GM18526 (cell line): Measurements from ENCODE around the gene FAM53B.

Source experiments
- POLR2A ChIP-seq: IDR thresholded peaks from 3 replicates; pipeline ENCODE4 v1.6.1; 2011; ENCODE audit not compliant: insufficient read length; ENCODE audit errors: extremely low read depth

FAM53B gene

DNA sequence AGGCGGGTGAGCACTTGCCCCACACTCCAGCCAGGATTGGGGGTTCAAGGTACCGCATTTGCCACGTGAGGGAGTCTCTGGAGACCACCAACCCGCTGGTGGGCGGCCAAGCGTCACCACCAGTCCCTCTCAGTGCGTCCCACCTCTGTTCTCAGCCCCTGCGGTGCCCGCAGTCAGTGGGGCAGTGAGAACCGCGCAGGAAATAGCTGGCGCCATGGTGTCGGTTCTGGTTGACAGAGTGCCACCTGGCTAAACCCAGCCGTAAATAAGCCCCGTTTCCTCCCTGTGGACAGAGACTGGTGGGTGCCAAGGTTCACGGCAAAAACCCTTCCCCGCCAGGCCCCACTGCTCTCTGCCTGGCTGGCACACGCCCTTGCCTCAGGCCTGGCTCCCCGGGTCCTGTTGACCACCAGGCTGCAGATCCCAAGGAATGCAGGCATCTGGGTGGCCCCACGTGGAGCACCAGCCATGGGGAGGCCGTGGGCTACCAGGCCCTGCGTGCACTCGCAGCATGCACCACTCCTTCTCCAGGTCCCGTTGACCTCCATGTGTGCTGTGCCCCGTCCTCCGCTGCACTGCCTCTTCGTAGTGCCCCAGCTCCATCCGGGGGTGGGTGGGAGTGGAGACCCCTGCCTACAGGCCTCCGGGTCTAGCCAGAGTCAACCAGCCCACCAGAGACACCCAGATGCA, 142.6 kb downstream of the FAM53B start:
- TF ChIP-seq POLR2A: no peak

DNA sequence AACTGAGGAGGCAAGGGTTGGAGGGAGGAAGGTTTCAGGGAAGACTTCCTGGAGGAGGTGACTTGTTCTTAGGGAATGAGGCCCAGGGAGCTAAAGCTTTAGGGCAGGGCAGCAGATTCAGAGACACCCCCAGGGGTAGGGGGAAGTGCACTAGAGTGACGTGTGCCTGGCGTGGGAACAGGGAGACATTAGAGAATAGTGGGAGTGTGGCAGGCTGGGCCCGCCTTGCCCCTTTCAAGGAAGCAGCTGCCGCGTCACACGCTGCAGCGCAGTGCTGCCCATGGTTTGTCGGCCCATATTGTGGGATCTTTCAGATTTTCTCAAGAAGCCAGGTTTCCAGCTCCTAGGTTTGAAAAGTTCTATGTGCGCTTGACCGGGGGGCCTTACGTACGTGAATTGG, 143.2 kb downstream of the FAM53B start:
- TF ChIP-seq POLR2A: no peak

DNA sequence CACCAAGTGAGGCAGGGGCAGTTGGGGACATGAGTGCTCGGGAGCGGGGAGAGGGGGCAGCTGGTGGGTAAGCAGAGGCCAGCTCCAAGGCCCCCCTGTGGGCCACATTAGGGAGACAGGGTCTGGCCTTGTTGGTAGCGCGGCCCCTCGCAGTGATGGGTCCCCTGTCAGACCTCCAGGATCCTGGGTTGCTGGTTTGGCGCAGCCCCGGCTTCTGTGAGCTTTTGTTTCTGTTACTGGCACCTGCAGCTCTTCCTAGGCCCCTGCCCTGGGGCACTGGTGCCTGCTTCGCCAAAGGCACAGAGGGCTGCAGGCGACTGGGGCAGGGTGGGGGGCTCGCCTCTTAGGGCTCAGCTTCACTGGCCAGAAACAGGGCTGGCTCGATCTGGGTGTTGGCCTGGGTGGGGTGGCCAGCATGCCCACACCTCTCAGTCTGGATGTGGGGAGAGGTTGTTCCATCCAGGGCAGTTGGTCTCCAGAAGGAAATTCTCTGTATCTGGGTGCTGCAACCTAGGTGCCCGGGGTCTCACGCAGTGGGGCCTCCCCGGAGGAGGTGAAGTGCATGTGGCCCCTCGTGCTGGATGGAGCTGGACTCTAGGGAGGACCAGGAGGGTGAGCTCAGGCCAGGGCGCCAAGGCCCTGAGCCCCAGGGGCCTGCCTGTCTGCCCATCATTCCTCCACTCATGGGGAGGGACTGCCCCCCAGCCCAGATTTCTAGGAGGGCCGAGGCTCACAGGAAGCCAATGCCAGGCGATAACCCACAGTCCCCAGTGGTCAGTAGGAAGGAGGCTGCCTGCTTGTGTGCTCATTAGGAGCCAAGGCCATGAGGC, 143.9 kb downstream of the FAM53B start:
- TF ChIP-seq POLR2A: no peak

DNA sequence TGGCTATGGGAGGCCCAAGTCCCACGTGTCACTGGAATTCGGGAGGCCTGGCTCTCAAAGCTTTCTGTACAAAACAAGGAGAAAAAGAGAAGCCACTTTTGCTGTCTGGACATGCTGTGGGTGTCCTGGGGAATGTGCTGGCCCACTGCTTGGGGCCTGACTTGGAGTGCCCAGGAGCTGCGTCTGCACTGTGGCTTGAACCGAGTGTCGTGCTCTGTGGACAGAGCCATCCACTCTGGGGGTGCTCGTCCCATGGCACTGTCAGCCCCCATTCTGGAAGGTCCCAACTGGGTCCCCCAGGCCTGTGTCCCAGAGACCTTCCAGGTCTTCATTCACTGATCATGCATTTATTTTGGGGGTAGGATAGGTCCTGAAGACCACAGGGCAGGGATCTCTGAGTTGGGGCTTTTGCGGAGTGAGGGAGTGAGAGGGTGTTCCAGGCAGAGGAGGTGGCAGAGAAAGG, 144.6 kb downstream of the FAM53B start:
- no peak for TF ChIP-seq POLR2A

DNA sequence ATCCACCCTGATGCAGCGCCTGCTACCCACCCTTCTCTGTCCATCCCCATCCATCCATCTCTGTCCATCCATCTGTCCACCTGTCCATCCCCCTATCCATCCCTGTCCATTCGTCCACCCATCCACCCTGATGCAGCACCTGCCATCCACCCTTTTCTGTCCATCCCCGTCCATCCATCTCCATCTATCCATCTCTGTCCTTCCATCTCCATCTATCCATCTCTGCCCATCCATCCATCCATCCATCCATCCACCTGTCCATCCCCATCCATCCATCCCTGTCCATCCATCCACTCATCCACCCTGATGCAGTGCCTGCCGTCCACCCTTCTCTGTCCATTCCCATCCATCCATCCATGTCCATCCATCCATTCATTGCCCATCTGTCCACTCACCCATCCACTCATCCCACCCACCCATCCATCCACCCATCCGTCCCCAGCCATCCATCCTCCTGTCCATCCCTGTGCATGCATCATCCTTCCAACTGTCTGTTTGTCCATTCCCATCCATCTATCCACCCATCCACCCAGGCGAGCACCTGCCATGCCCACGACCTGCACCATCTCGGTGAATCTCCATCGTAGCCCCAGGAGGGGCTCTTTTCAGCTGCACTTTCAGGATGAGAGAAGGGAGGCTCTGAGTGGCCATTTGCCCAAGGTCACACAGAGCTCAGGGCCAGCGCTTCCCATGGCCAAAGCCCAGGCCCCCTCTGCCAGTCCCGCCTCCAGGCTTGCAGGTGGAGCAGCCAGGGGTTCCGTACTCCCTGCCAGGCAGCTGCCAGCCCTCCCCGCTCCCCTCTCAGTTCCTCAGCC, 145.2 kb downstream of the FAM53B start:
- TF ChIP-seq POLR2A: no peak

DNA sequence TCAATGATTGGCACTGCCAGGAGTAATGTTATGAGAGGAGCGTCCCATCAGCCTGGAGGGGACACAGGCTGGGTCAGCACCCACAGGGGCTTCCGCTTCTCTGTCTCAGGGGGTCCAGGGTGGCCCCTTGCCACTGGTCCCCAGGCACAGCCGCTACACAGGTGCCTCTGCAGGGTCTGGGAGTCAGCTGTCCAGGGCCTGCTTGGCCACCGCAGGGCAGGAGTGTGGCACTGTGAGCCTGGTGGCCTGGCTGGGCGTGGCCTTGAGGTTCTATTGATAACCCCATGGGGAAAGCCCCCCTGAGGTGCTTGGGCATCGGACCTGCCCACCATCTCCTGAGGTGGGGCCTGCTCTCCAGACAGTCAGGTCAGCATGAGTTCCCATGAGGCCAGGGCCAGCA, 146.0 kb downstream of the FAM53B start:
- TF ChIP-seq POLR2A: no peak

DNA sequence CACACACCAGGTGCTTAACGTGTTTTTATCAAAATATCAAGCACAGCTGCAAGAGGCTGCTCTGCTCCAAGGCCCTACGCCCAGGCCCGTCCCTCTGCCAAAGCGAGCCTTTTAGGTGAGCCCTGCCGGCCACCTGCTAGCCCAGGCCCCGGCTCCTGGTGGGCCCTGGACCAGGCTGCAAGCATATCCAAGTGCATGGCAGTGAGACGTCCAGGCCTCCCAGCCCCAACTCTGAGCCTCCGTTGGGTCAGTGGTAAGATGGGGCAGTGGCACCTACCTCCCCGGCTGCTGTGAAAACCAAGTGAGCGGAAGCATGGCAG, 146.4 kb downstream of the FAM53B start:
- no peak for TF ChIP-seq POLR2A

DNA sequence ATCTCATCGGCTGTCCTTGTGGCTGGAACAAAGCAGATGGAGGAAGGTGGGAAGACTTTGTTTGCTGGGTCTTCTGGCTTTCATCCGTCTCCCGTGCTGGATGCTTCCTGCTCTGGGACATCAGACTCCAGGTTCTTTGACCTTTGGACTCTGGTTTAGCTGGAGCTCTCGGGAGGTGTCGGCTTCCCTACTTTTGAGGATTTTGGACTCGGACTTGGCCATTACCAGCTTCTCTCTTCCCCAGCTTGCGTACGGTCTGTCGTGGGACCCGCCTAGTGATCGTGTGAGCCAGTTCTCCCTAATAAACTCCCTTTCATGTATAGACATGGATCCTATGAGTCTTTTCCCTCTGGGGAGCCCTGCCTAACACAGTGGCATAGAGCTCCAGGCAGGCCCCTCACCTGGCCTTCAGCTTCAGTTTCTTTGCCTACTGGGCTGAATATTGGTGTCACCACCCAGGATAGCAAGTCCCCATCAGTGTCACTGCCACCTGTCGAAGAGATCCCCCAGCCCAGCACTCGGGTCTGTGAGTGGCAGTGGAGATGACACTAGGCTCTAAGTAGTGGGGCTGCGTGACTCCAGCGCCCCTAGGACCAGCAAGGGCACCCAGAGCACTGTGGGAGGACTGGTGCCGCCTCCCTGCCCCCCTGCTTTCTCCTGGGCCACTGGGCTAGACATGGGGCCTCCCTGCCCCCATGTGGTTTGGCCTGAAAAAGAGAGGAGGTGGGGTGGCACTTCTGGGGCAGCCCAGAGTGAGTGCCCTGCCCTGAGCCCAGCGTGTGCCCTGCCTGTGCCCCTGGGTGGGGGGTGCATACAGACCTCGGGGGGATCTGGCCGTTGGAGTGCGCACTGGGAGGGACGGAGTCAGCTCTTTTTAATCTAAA, 147.0 kb downstream of the FAM53B start:
- no peak for TF ChIP-seq POLR2A

DNA sequence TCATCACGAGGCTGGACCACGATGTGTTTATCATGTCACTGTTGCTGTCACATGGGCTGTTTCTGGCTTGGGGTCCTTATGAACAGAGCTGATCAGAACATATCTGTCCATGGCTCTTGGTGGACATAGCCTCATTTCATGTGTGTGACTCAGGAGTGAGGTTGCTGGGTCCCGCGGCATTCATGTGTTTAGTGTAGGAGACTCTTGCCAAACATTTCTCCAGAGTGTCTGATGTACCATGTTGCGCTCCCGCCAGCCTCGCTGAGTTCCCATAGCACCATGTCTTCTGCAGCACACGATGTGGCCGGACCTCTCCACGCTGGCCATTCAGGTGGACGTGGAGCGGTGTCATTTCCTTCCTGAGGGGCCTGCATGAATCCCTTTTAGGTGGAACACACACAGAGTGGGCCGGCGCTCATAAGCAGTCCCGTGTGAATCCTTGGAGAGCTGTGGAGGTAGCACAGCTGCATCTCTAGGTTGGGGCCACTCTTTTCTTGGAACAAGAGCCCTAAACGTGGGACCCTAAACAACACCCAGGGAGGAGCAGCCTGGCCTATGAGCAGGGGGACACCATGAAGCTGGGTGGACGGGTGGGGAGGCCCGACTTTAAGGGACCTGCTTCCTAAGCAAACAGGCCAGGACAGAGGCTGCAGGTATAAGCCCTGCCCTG, 147.9 kb downstream of the FAM53B start:
- TF ChIP-seq POLR2A: no peak

DNA sequence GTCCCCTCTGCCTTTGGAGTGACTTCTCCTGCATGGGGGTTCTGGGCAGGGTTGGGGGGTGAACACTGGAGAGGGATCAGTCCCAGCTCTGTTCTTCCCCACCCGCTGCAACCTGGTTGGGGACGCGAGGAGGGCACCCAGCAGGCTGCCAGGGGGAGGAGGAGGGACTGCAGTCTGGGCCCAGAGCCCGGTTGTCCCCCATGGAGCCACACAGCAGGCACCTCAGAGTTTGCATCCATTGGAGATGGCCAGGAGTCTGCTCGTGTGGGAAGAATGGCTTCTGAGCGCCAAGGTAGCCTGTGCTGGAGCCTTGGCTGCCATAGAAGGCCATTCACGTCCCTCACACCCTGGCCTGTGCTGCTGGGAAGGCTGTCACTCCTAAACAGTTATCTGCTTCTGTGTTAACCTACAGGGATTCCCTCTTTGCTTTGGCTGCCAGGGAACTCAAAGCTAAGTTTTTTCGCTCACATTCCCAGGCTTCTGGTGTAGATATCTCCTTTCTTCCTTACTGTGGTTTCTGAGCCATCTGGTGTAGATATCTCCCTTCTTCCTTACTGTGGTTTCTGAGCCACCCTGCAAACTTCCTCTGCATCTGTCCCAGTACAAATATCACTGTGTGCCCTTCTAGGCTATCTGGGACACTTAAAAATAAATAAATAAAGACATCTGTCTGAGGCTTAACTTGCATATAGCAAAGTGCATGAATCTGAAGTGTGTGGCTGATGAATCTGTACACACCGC, 148.9 kb downstream of the FAM53B start:
- no peak for TF ChIP-seq POLR2A

DNA sequence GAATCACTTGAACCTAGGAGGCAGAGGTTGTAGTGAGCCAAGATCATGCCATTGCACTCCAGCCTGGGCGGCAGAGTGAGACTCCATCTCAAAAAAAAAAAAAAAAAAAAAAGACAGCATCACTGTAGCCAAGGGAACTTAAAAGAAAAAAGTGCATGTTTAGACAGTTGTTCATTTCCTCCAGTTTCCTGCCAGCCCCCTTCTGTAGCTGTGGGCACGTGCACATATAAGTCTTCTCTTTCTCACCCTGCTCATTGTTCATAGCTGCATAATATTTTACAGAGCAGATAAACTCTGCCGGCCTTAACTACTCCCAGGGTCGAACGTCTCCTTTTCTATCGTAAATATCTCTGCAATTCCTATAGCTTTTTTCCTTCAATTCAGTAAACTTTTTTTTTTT, 149.9 kb downstream of the FAM53B start:
- TF ChIP-seq POLR2A: no peak

DNA sequence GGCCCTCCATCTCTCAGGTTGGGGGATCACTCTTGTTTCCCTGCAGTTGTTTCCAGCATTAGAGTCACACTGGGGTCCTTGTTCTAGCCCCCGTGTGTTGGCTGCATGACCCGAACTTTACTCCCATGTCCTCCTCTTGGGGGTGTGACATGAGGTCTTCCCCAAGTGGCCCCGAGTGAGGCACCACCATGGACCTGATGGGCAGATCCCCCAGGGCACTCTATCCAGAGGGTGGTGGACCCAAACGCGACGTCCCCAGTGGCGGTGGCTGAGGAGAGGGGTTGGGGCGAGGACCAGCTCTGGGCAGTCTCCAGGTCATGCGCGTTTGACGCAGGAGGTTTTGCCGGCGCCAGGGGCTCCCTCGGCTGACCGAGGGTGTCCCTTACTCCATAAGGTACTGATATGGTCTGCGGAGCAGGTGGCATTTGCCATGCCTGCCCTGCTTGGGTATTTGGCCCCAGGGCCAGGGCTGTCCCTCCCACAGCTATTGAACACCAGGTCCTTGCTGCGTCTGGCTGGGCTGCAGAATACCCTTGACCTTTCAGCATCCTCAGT, 150.7 kb downstream of the FAM53B start:
- no peak for TF ChIP-seq POLR2A

DNA sequence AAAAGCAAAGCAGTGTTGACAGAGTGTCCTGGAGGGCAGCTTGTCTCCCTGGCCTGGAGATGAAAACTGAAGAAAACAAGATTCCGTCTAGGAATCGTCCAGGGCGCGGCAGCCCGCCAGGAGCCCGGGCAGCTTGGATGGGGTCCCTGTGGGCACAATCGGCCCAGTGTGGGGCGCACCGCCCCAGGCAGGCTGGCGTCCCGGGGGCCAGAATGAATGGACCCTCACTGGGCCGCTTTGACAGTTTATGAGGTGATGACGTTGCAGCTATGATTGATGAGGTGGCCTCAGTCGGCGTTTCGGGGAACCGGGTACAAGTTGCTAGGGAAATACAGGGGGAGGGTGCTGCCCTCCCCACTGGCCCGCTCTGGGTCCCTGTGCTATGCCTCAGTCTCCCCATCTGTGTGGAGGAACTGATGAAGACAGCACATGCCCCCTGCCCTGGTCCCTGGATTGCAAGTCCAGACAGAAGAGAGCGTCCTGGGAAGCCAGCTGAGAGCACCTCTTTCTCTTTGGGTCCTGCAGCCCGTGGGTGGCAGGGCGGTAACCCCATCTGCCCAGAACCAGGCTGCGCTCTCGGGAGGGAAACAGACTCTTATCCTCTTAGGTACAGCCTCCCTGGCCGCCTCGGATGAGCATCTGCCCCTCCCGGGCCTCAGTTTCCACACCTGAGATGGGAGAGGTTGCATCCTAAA, 151.3 kb downstream of the FAM53B start:
- no peak for TF ChIP-seq POLR2A
